NCI-H446 treated with DMSO at 0.1 percent for 48 hours (cell line): ENCODE data around the gene RGS11.
"Not testable (repeated sequence)": the region's sequence is repeated elsewhere in the genome, so short reads cannot be mapped to it uniquely, and the experiment has no call there.

Experiments
- DNase-seq: peaks from one replicate; lab custom pipeline; 2025; lab: John Stamatoyannopoulos, UW

Gene RGS11

DNA sequence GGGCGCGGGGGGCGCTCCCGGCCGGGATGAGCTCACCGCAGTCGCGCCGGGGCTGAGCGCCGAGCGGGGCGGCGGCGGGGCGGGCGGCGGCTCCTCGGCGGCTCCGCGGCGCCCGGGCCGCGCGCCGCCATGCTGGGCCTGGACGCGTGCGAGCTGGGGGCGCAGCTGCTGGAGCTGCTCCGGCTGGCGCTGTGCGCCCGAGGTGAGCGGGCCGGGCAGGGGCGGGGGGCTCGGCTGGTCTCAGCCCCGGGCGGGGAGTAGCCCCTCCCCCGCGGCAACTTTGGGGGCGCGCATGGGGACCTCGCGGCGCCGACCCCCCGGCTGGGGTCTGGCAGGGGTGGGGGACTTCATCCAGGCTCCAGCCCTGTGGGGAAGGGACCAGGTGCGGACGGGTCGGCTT is 4.8 kb upstream of the RGS11 start, which contains the start of gene ARHGDIG:
Gene ARHGDIG (plus strand): TSS at position 40 of the 400 bp plus-strand sequence. CDS start 90 bp downstream, at position 130.
- DNase-seq = no peak

DNA sequence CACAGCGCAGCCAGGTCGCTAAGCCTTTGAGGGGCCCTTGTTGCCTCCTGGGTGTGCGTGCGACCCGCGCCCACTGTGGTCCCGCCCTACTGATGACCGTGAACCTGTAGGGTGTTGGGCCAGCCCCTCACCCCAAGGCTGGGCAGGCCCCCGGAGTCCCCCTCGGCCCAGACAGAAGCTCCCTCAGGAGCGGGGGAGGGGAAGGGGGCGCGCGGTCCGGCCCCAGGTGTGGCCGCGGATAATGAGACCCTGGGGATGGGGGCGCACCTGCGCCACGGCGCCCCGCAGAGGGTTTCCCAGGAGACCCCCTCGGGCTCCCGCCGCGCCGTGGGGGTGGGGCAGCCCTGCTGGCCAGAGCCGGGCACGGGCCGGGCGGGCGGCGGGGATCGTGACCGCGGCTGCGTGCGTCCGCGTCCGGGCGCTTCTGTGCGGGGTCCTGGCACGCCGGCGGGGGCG is 4.3 kb upstream of the RGS11 start:
- DNase-seq = no peak

DNA sequence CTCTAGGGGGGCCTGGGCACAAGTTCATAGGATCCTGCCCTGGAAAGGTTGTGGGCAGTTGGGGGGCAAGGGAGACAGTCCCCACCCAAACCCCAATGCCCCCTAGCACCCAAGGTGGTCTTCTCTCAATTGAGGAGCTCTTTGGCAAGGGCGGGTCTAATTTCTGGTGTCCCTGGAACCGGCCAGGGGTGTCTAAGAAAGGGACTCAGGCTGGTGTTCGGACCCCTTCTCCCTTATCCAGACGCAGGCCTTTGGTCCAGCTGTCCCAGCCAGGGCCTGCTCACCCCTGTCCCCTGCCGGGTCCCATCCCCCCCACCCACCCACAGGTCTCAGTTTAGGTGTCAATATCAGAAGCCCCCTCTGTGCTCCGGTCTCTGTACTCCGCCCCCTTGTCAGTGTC is 3.8 kb upstream of the RGS11 start:
- no peak for DNase-seq

DNA sequence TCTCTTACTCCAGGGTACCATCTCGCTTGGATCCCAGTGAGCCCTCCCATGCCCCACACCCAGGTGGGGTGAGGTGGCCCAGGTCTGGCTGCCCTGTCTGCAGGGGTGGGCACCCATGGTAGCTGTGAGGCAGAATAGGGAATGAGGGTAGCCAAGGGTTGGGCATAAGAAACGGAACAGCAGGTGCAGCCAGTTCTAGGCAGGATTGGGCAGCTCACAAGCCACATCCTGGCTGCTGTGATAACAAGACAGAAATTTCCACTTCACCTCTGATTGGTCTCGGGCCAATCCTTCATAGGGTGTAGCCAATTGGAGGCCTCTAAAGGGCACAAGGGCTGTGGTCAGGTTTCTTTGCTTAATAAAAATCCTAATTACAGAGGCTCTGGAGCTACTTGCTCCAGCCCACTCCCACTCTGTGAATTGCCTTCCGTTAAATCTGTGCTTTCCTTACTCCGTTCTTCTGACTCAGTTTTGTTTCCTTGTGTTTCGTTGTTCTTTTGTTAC is 3.2 kb upstream of the RGS11 start:
- no peak for DNase-seq

DNA sequence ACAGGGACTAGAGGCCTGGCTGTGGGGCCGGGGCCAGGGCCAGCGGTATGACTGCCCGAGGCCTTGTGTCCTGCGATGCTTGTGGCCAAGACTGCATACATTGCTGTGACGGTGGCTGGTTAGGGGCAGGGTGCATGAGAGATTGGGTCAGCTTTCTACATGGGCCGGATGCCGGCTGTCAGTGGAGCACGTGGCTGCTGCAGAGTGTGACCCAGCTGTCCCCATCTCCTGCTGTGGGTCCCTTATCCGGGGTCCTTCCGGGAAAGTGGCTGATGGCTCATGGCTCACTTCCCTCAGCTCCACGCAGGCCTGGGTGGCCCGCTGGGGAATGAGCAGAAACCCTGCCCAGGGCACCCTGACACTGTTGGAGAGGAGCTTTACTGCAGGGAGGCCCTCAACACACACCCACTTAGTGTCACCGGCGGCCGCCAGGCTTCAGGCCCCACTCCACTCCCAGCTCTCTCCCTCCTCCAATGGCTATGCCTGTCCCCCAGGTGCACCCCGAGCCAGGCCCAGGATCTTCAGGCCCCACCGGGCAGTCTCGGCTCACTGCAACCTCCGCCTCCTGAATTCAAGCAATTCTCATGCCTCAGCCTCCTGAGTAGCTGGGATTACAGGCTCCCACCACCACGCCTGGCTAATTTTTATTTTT is 808 bp upstream of the RGS11 start:
- DNase-seq = no peak

DNA sequence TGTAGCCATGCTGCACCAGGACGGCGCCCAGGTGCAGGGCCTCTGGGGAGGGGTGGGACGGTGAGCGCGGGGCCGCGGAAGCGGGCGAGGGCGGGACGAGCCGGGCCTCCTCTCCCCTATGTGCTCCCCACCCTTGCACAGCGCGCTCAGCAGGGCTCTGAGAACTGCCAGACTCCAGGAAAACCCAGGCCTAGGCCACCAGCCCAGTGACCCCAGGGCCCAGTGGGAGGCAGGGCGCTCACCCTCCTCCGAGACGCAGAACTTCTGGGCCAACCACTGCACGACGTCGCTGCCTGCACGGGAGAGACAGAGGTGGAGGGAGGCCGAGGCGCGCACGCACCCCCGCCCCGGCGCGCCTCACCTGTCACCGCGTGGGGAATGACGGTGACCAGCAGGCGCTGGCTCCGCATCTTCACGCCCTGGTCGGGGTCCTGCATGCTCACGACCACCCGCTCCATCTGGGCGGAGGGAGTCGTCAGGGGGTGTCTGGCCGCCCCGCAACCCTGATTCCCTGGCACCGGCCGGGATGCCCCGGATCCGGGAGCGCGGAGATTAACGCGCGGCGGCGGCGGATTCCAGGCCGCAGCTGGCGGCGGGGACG is 603 bp downstream of the RGS11 start:
- no peak for DNase-seq

DNA sequence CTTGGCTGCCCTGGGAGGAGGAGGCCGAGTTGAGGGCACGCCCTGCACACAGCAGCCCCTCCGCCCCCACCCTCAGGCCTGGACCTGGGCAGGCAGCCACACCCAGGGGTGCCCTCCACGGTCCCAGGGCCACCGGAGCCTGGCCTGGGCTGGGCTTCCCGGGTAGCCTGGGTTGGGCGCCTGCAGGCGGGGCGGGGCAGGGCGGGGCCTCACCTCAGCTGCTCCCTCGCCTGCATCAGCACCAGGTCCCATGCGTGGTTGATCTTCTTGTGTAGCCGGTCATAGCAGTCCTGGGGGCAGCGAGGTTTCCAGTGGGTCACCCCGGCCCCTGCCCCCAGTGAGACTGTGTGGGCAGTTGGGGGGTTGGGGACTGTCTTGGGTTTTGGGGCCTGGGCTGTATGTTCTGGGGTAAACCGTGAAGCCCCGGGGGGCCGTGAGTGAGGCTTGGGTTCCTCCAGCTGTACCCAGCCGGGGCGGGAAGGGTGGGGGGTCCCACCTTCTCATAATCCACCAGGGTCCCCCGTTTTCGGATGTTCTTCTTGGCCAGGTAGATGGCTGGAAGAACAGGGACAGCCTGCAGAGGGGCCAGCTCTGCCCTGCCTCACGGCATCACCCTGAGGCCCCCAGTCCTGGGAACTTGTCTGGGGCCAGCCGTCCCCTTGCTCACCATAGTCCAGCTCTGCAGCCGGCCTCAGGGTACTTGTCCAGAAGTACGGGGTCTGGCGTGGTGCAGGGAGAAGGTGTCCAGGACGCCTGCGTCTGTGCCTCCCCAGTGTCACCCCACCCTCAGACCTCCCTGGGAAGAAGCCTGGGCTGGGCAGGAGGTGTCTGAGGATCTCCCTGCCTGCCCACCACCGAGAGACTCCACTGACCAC is 2.0 kb downstream of the RGS11 start:
- no peak for DNase-seq

DNA sequence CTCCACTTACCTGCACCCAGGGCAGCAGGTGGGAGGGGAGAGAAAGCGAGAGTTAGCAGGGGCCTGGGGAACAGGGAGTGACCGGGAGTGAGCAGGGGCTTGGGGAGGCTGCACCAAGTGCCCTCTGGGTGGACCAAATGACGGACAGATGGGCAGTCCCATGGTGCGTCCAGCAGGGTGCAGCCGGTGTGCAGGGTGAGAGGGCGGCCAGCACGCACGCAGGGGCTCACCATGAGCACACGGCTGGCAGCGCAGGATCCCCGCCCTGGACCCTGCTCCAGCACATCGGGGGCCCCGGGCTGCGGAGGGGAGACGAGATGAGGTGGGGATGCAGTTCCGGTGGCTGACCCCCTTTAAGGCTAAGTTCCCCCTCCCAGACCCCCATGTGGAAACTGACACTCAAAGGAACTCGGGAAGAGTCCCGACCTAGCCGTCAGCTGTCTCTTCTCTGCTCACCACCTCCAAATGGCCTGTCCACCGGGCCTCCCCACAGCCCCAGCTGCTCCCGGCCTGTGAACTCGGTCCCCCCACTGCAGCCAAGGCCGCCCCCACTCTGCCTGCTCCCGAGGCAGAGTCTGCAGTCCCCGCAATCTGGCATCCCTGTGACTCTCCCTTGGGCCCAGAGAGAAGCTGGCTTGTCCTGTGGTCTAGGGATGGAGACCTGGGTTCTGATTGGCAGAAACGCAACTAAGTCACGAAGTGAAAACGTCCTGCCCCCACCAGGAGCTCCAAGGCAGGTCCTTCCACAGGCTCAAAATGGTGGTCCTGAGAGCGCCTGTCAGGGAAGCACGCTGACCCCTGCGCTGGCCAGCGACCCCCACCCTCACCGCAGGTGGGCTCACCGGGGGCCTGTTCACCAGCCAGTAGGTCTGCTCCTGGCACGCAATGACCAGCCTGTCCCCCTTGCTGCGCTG is 2.9 kb downstream of the RGS11 start:
- no peak for DNase-seq

DNA sequence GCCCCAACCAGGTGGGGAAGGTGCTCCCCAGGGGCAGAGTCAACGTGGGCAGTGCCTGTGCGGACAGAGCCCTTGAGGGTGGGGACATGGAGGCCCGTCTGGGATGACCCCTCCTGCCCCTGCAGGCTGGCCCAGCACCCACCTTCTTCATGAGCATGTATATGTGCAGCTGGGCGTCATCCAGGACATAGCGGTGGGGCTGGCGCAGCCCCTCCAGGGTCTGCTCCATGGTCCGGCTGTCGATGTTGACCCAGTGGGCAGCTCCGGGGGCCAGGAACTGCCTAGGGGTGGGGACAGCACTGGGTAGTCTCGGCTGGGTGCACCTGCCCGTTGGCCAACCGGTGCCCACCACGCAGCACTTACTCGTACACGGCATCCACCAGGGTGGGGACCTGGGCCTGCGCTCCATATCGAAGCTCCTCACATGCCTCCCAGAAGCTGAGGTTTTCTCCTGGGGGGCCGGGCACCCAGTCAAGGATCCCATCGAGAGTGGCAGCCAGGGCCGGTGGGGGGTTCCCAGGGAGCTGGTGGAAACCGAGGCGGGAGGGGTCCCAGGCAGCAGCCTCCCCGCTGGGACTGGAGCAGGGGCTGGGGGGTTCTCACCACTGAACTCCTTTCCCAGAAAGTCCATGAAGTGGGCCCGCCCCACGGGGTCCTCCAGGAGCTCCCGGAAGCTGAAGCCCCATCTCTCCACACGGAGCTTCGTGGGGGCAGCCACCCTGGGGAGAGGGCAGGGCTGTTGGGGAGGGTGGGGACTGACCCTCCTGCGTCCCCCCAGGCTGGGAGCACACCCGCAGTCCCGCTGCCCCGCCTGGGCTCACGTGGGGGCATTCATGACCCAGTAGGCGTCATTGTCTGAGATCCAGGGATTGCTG is 5.1 kb downstream of the RGS11 start:
- DNase-seq = no peak

DNA sequence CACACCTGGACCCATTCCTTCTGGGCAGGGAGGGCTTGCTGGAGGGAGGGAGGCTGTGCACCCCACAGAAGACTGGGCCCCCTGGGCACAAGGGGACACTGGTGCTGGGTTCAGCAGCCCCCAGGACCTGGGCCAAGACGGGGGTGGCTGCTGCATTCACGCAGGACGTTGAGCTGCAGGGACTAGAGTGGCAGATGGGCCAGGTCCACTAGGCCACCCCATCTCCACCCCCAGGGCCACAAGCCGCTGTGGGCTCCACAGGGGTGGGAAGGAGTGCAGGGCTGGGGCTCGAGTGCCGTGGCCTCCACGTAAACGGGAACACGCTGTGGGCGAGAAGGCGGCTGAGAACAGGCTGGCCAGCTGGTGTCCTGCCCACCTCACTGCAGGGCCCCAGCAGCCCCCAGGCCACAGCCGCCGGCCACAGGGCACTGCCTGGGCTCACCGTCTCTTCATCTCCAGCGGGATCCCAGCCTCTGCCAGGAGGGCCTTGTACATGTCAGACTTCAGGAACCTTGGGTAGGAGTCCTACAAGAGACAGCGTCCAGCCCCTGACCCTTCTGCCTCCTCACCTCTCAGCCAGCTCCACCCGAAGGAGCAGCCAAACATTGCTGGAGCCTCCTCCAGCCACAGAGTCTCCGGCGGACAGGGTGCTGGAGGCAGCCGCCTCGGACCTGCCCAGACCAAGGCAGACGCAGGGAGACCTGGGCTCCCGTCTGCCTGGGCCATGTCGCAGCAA is 6.5 kb downstream of the RGS11 start:
- DNase-seq = no peak

DNA sequence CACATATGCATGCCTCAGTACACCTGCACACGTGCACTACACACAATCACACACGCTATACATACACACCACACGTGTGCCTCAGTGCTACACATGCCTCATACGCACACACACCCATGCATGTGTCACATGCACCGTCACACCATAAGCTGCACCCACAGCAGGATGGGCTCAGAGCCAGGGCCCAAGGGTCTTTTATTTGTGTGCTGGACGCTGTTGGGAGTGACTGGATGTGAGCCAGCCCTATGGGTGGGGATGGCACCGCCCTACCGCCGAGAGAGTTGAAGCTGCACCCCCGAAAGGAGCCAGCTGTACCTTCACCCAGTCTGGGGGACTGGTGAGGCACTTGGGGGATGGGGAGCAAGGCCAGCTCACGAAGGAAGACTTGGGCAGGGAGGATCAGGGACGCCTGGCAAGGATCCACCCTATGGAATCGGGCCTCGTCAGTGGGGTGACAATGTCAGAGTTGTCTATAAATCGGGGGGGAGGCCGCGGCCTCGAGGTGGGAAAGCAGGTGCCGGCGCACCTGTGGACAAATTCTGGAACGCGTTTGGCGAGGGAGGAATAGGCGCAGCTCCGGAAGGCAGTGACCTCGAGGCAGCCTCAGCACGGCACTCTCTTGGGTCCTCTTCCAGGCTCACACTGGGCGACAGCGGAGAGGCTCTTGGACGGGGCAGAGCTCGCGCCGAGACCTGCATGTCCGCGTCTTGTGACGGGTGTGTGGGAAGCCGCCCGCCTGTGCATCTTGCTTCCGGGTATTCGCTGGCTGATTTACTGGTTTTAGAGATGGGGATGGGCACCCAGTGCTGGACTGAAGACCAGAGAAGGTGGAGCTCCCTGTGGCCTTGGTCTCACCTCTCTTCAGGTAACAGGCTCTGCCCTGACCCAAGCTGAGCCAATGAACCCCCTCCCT is 7.3 kb downstream of the RGS11 start:
- no peak for DNase-seq

DNA sequence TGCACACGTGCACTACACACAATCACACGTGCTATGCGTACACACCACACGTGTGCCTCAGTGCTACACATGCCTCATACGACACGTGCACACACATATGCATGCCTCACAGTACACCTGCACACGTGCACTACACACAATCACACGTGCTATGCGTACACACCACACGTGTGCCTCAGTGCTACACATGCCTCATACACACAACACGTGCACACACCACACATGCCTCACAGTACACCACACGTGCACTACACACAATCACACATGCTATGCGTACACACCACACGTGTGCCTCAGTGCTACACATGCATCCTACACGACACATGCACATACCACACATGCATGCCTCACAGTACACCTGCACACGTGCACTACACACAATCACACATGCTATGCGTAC is 8.2 kb downstream of the RGS11 start:
- not testable (repeated sequence) for DNase-seq

DNA sequence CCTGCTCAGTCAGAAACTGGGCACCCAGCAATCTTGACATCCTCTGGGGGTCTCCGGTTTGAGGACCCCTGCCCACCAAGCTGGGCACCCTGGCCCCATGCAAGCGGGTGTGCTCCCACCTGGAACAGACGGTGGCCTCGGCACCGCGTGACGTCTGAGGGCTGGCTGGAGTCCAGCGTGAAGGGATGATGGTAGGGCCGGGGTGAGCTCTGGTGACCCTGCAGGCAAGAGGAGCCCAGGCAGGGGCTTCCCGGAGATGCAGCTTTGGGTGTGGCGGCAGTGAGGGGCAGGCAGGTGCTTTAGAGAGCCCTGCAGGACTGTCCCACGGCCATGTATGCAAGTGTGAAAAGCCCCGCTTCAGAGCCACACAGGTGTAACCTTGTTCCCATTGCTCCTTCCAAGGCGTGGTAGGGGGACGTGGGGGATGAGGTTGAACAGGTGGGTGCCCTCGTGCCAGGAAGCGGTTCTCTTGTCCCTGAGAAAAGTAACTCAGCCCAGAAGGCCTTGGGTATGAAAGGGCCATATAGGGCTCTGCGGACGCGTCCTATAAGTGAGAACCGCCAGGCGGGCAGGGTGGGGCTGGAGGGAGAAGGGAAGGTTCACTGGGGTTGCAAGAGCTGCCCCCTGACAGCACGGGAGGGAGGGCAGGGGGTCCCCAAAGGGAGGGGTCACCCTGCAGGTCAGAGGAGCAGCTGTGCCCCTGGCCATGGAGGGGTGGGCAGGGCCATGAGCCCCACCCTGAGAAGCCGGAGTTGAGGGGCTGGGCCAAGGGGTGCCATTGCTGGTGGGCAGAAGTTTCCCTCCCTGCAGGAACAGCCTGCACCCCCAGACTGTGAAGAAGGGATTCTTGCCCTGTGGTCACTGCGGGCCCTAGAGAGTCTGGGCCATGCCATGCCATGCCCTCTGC is 9.2 kb downstream of the RGS11 start:
- DNase-seq = no peak

DNA sequence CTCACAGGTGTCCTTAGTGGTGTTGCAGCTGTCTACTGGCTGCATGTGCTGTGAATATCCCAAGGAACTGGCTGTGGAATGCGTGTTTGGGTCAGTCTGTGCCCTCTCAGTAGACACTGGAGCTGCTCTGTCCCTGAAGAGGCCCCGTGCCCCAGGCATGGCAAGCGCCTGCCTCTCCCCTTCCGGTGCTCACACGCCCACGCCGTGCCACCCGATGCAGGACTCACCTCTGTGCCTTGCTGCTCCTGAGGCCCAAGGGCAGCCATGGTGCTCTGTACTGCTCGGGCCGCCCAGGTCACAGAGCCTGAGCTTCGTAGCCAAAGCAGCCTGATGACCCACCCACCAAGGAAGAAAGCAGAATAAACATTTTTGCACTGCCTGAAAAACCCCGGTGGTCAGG is 10.0 kb downstream of the RGS11 start:
- DNase-seq = no peak

DNA sequence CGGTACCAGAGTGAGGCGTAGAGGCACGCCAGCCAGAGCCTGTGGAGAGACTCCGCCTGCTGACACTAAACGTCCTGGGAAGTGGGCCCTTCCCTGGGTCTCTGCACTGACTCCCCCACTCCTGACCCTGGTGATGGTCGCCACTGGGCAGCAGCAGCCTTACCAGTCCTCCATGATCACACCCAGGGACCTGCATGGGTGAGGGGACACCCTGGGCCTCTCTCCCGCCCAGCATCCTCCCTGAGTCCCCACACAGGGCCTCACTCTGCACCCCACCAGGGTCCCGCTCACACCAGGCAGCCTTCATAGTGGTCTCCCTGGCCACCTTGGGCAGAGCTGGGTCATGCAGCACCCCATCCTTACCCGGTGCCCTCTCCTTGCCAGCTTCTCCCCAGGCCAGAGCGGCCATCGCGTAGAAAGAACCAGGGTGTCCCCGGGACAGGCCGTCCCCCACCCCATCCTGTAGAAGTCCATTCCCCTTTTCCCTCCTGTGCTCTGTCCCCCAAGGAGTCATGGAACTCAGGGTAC is 10.7 kb downstream of the RGS11 start:
- no peak for DNase-seq

DNA sequence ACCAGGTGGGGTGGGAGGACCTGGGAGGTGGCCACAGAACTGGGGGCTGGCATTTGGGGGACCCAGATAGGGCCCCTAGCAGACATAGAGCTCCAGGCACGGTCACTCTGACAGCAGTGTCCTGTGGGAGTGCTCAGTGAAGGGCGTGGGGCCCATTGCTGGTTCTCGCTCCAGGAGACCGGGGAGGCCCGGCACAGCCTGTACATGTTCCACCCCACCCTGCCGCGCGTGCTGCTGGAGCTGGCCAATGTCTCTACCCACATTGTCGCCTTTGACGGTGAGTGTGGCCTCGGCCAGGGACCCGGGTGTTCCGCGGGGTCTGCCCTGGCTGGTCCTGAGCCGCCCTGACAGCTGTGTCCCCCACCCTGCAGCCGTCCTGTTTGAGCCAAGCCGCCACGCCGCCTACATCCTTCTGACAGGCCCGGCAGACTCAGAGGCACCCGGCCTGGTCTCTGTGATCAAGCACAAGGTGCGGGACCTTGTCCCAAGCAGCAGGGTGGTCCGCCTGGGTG is 11.2 kb downstream of the RGS11 start:
- no peak for DNase-seq

DNA sequence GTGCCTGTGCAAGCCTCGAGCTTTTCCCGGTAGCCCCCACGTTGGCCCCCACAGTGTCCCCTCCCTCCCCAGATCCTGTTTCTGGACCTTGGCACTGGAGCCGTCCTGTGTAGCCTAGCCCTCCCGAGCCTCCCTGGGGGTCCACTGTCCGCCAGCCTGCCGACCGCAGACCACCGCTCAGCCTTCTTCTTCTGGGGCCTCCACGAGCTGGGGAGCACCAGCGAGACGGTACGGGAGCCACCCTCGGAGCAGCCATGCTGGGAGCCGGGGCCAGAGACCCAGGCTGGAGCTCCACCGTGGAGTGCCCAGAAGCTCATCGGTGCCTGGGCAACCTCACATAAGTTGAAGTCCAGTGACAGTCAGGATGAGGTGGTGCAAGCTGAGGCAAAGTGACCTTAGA is 11.8 kb downstream of the RGS11 start:
- no peak for DNase-seq
